Ascending aorta (tissue), 2 donors: Measurements from ENCODE around the gene EHD2. TPM values are rescaled to one million over a fixed set of nuclear protein-coding genes. Genes with fewer than 3 reads are reported as not detected.

Experiments used
- DNase-seq, 2 donors: peaks; one replicate each; pipeline ENCODE4 v3.0.0-alpha.2; 2019; ENCODE audit warnings: low spot score in 2 of 2
- H3K27ac ChIP-seq, 2 donors: fragments of 200-600 bp; sonication (generic); one replicate each; pipeline ENCODE4 v1.5.1; 2016 to 2017; ENCODE audit warnings: mild to moderate bottlenecking in 1 of 2
- H3K27me3 ChIP-seq: fragments of 200-600 bp; sonication (generic); one replicate; pipeline ENCODE4 v1.5.1; 2017
- H3K36me3 ChIP-seq, 2 donors: fragments of 200-600 bp; sonication (generic); one replicate each; pipeline ENCODE4 v1.5.1; 2016
- H3K4me1 ChIP-seq, 2 donors: fragments of 200-600 bp; sonication (generic); one replicate each; pipeline ENCODE4 v1.5.1; 2016 to 2017; ENCODE audit warnings: mild to moderate bottlenecking in 1 of 2
- H3K4me3 ChIP-seq, 2 donors: fragments of 200-600 bp; sonication (generic); one replicate each; pipeline ENCODE4 v1.5.1; 2016 to 2017; ENCODE audit warnings: mild to moderate bottlenecking in 1 of 2
- H3K9me3 ChIP-seq, 2 donors: fragments of 200-600 bp; sonication (generic); one replicate each; pipeline ENCODE4 v1.5.1; 2016
- intact Hi-C: fragments of 100-400 bp; cut with DNase I; formaldehyde crosslinking; loops from one replicate; pipeline ENCODE4 v1.15.1; 2023
- total RNA-seq: library from RNA; depleted of rRNA; stranded (reverse); fragments of >200 nt; gene quantifications from one replicate; pipeline ENCODE4 v1.1.0, GENCODE V29; 2016
- TF ChIP-seq, protein P1 (sequence below), 3 experiments: fragments of 200-600 bp in 2 of 3; fragments of 450-650 bp in 1 of 3; sonication (generic) in 2 of 3; IDR thresholded peaks; one replicate each; pipeline ENCODE4 v1.5.1; 2016 to 2019; ENCODE audit warnings: antibody characterized with exemption in 3 of 3, mild to moderate bottlenecking in 1 of 3, moderate library complexity in 1 of 3

The EHD2 gene
- total RNA-seq, 1 donor from 2014 or later = 342 TPM

DNA sequence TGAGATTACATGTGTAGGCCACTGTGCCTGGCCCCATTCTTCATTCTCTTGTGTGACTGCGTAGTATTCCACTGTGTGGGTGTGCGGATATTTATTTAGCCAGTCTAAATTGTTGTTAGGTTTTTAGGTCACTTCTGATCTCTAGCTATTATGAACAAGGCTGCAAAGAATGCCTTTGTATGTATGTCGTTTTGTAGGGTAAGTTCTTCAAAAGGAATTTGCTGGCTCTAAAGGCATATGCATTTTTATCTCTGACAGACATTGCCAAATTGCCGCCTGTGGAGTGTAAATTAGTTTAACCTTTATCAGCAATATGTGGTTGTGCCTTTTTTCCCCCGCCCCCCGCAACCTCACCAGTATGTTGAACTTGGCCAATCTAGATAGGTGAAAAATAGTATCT is 30.3 kb upstream of the EHD2 start:
- intact Hi-C loops = no loop called here
- TF ChIP-seq, protein P1, sequence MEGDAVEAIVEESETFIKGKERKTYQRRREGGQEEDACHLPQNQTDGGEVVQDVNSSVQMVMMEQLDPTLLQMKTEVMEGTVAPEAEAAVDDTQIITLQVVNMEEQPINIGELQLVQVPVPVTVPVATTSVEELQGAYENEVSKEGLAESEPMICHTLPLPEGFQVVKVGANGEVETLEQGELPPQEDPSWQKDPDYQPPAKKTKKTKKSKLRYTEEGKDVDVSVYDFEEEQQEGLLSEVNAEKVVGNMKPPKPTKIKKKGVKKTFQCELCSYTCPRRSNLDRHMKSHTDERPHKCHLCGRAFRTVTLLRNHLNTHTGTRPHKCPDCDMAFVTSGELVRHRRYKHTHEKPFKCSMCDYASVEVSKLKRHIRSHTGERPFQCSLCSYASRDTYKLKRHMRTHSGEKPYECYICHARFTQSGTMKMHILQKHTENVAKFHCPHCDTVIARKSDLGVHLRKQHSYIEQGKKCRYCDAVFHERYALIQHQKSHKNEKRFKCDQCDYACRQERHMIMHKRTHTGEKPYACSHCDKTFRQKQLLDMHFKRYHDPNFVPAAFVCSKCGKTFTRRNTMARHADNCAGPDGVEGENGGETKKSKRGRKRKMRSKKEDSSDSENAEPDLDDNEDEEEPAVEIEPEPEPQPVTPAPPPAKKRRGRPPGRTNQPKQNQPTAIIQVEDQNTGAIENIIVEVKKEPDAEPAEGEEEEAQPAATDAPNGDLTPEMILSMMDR (IDR thresholded peaks at IDR 0.05) = no peak
- Histone ChIP-seq H3K36me3 (peaks cover 30 to 50% of the 10 kb centered on the region in 2 donors), H3K9me3 (no peaks in the 10 kb centered on the region), H3K27me3 (no peaks in the 10 kb centered on the region), H3K27ac (no peak overlapping the region), H3K4me1 (no peaks in the 10 kb centered on the region), H3K4me3 (no peak overlapping the region)
- no peak for DNase-seq

DNA sequence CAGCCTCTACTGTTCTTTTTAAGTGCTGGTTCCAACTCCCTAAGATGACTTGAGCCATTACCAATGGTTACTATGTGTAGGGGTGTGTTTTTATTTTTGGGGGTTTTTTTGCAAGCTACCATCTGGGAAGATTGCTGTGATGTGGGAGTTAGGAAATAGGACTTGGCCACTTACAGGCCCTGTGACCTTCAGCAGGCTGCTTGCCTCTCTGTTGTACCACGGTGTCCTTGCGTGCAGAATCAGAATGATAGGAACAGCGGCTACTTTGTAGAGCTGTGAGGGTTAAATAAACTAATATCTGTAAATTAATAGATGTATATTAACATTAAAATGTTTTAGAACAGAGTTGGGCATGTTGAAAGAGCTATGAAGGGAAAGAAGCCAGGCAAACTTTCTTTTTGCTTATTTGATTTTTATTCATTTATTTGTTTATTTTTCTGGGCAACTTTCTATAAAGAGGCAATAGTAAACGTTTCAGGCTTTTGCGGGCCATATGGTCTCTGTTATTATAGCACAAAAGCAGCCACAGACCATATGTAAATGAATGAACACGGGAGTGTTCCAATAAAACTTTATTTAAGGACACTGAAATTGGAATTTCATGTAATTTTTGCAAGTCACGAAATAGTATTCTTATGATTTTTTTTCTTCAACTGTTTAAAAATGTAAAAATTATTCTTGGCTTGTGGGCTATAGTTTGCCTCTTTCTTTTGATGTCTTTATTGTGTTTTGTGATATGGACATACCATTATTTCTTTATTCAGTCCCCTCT is 26.4 kb upstream of the EHD2 start:
- H3K36me3 ChIP-seq = peaks cover 3 to 17% of the 10 kb centered on the region in 2 donors
- intact Hi-C loops = no loop called here
- TF ChIP-seq, protein P1 (IDR thresholded peaks at IDR 0.05) = no peak
- H3K27me3 ChIP-seq = no peaks in the 10 kb centered on the region
- H3K4me1 ChIP-seq = no peaks in the 10 kb centered on the region
- no peak for DNase-seq
- no peaks in the 10 kb centered on the region for H3K9me3 ChIP-seq
- no peak overlapping the region for H3K4me3 ChIP-seq
- H3K27ac ChIP-seq = no peak overlapping the region

DNA sequence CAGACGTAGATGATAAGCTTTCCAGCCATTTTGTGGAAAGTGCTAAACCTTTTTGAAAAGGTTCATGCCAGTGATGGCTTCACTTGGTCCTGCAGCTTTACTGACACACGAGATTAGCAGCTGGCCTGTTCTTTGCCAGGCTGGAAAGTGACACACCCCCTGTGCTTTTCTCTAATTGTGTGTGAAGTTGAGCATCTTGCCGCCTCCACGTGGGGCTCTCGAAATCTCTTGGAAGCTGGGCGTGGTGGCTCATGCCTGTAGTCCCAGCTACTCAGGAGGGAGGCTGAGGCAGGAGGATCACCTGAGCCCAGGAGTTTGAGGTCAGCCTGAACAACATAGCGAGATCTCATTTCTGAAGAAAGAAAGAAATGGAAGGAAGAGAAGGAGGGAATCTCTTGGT is 25.3 kb upstream of the EHD2 start:
- peaks cover 8 to 27% of the 10 kb centered on the region in 2 donors for H3K36me3 ChIP-seq
- TF ChIP-seq, protein P1 (IDR thresholded peaks at IDR 0.05) = no peak

DNA sequence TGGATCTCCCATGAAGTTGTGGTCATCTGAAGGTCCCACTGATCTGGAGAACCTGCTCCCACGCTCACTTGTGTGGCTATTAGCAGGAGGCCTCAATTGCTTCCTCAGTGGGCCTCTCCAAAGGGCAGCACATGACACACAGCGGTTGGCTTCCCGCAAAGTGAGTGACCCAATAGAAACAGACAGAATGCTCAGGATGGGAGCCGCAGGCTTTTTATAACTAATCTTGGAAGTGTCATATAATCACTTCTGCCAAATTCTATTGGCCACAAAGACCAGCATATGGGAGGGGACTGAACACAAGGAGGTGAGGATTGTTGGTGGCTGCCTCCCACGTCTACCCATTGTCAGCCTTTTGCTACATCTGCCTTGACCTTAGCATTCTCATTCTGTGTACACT is 22.1 kb upstream of the EHD2 start:
- Histone ChIP-seq H3K36me3 (peaks cover 13 to 28% of the 10 kb centered on the region in 2 donors), H3K9me3 (no peaks in the 10 kb centered on the region), H3K4me3 (no peak overlapping the region), H3K4me1 (no peaks in the 10 kb centered on the region), H3K27ac (no peak overlapping the region), H3K27me3 (no peaks in the 10 kb centered on the region)
- TF ChIP-seq, protein P1 (IDR thresholded peaks at IDR 0.05) = no peak
- intact Hi-C loops = loop anchor here (10.0 kb wide), 1 partner anchor 406 kb away; no protein-coding TSS in a partner anchor
- no peak for DNase-seq

More for the DNA sequence above, 25.3 kb upstream of the EHD2 start:
- intact Hi-C loops = no loop called here
- no peaks in the 10 kb centered on the region for H3K27me3 ChIP-seq
- H3K27ac ChIP-seq = no peak overlapping the region
- DNase-seq = no peak
- no peak overlapping the region for H3K4me3 ChIP-seq
- no peaks in the 10 kb centered on the region for H3K9me3 ChIP-seq
- H3K4me1 ChIP-seq = no peaks in the 10 kb centered on the region

DNA sequence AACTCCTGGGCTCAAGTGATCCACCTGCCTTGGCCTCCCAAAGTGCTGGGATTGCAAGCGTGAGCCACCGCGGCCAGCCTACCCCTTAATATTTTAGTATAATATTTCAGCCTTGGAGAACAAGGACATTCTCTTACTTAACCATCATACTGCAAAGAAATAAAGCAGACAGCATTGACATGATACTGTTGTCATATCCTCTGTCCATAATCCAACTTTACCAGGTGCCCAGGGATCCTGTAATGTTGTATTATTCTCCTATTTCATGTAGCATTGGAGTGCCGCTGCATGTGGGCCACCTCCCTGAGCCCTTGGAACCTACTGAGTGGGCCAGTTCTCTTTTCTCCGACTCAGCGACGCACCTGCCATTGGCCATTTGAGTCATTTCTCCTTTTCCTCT is 21.4 kb upstream of the EHD2 start:
- no peak overlapping the region for H3K4me3 ChIP-seq
- no peaks in the 10 kb centered on the region for H3K4me1 ChIP-seq
- H3K27me3 ChIP-seq = no peaks in the 10 kb centered on the region
- H3K9me3 ChIP-seq = no peaks in the 10 kb centered on the region
- intact Hi-C loops = loop anchor here (10.0 kb wide), 1 partner anchor 407 kb away; no protein-coding TSS in a partner anchor
- peaks cover 16 to 30% of the 10 kb centered on the region in 2 donors for H3K36me3 ChIP-seq
- DNase-seq = no peak
- no peak overlapping the region for H3K27ac ChIP-seq
- TF ChIP-seq, protein P1 (IDR thresholded peaks at IDR 0.05) = no peak
